MCF 10A (cell line): ENCODE measurements around the gene TDRD6. TPM values are rescaled to one million over a fixed set of nuclear protein-coding genes. Genes with fewer than 3 reads are reported as not detected.

ENCODE experiments used
- BruUV-seq: library from RNA; stranded (reverse); fragments of 400-500 nt; replicated peaks from 2 replicates; lab custom pipeline; 2021; lab: Mats Ljungman, UMichigan
- CTCF ChIA-PET: fragments of 300-600 bp; sonication (Branson Sonifier 250); formaldehyde crosslinking; extraction: SDS; loops from one replicate; lab custom pipeline; 2021; ENCODE audit warnings: antibody characterized with exemption, inconsistent platforms; lab: Yijun Ruan, JAX
- POLR2A ChIA-PET: fragments of 300-600, 350-650 bp; sonication (Branson Sonifier 250); formaldehyde crosslinking; extraction: SDS; loops from one replicate; lab custom pipeline; 2020; ENCODE audit warnings: antibody characterized with exemption, inconsistent platforms; lab: Yijun Ruan, JAX
- DNase-seq: peaks from one replicate; pipeline ENCODE4 v3.0.0-alpha.2; 2018; ENCODE audit not compliant: unreplicated experiment
- H3K27ac Mint-ChIP-seq: one replicate; pipeline ENCODE4 v1.8.0; 2022; ENCODE audit warnings: mild to moderate bottlenecking, low read depth, mixed read lengths; ENCODE audit not compliant: unreplicated experiment
- H3K27me3 Mint-ChIP-seq: one replicate; pipeline ENCODE4 v1.8.0; 2022; ENCODE audit warnings: mixed read lengths; ENCODE audit not compliant: insufficient read depth, unreplicated experiment
- H3K36me3 Mint-ChIP-seq: one replicate; pipeline ENCODE4 v1.8.0; 2022; ENCODE audit warnings: mild to moderate bottlenecking, moderate library complexity, mixed read lengths; ENCODE audit not compliant: insufficient read depth, unreplicated experiment
- H3K4me1 Mint-ChIP-seq: one replicate; pipeline ENCODE4 v1.8.0; 2022; ENCODE audit warnings: mixed read lengths; ENCODE audit not compliant: insufficient read depth, unreplicated experiment
- H3K4me3 Mint-ChIP-seq: one replicate; pipeline ENCODE4 v1.8.0; 2022; ENCODE audit warnings: mild to moderate bottlenecking, moderate library complexity, mixed read lengths; ENCODE audit not compliant: unreplicated experiment
- H3K9me3 Mint-ChIP-seq: one replicate; pipeline ENCODE4 v1.8.0; 2022; ENCODE audit warnings: mixed read lengths; ENCODE audit not compliant: unreplicated experiment
- intact Hi-C: fragments of 100-400 bp; cut with micrococcal nuclease; formaldehyde crosslinking; loops from 2 replicates; pipeline ENCODE4 v1.14.1; 2022
- total RNA-seq: library from RNA; stranded (reverse); gene quantifications from 2 replicates; pipeline ENCODE4 v1.2.3, GENCODE V29; 2022
- TF ChIP-seq, protein P1 (sequence below): fragments of 200-600 bp; IDR thresholded peaks from one replicate; pipeline ENCODE4 v1.8.0; 2022; ENCODE audit warnings: antibody characterized with exemption, mild to moderate bottlenecking; ENCODE audit not compliant: unreplicated experiment

Gene TDRD6
- total RNA-seq, 1 experiment from 2014 or later: 0.56 TPM

DNA sequence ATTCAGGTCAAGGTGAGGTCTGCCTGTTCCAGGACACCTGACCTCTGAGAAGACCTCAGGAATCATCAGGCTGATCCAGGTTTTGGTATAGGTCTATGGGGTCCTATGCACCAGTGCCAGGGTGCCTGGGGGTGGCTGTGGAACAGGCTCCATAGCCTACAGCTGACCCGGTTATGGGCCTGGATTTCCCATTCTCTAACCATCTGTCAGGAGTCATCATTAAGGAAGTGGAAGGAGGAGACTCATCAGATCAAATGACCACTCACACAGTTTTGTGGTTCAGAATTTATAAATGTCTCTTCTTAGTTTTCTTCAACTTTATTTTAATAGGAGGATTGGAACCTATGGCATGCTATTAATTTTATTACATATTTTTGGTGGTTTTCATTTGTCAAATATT, 32.7 kb downstream of the TDRD6 start:
- Mint-ChIP-seq H3K9me3 (no peaks in the 10 kb centered on the region), H3K27ac (no peak overlapping the region), H3K36me3 (no peaks in the 10 kb centered on the region), H3K4me3 (no peak overlapping the region), H3K4me1 (peaks cover 14% of the 10 kb centered on the region), H3K27me3 (peaks cover 14% of the 10 kb centered on the region)
- POLR2A ChIA-PET: interaction anchor here (0.7 kb wide), 1 partner anchor 345 kb away, joined by 3 read pairs; no protein-coding TSS in a partner anchor
- CTCF ChIA-PET: interaction anchor here (0.7 kb wide), 1 partner anchor 128 kb away, joined by 3 read pairs; no protein-coding TSS in a partner anchor
- TF ChIP-seq, protein P1, sequence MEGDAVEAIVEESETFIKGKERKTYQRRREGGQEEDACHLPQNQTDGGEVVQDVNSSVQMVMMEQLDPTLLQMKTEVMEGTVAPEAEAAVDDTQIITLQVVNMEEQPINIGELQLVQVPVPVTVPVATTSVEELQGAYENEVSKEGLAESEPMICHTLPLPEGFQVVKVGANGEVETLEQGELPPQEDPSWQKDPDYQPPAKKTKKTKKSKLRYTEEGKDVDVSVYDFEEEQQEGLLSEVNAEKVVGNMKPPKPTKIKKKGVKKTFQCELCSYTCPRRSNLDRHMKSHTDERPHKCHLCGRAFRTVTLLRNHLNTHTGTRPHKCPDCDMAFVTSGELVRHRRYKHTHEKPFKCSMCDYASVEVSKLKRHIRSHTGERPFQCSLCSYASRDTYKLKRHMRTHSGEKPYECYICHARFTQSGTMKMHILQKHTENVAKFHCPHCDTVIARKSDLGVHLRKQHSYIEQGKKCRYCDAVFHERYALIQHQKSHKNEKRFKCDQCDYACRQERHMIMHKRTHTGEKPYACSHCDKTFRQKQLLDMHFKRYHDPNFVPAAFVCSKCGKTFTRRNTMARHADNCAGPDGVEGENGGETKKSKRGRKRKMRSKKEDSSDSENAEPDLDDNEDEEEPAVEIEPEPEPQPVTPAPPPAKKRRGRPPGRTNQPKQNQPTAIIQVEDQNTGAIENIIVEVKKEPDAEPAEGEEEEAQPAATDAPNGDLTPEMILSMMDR: no peak
- intact Hi-C loops: no loop called here
- no TSS peak for BruUV-seq
- no peak for DNase-seq

- Mint-ChIP-seq H3K36me3 (no peaks in the 10 kb centered on the region), H3K4me1 (no peaks in the 10 kb centered on the region), H3K27me3 (peaks cover 12% of the 10 kb centered on the region), H3K9me3 (no peaks in the 10 kb centered on the region), H3K4me3 (no peak overlapping the region), H3K27ac (no peak overlapping the region)
- TF ChIP-seq, protein P1: no peak
- ChIA-PET POLR2A (interaction anchor here (0.5 kb wide), 1 partner anchor 22 kb away, joined by 3 read pairs; no protein-coding TSS in a partner anchor), CTCF (interaction anchor here (0.6 to 0.9 kb wide), 3 partner anchors 11 to 181 kb away, joined by 3 to 7 read pairs (median 3); no protein-coding TSS in a partner anchor)
- no TSS peak for BruUV-seq
- no peak for DNase-seq
- intact Hi-C loops: no loop called here
Observed at GRCh38 chr6:46729787-46730326, 42.2 kb downstream of the TDRD6 start.

GRCh38 chr6:46730921-46731461, 43.3 kb downstream of the TDRD6 start:
- H3K36me3 Mint-ChIP-seq: no peaks in the 10 kb centered on the region
- POLR2A ChIA-PET: no interaction called here
- H3K27me3 Mint-ChIP-seq: peaks cover 12% of the 10 kb centered on the region
- no TSS peak for BruUV-seq
- TF ChIP-seq, protein P1: no peak
- H3K4me1 Mint-ChIP-seq: no peaks in the 10 kb centered on the region
- no peak overlapping the region for H3K27ac Mint-ChIP-seq
- no peak overlapping the region for H3K4me3 Mint-ChIP-seq
- no peak for DNase-seq
- intact Hi-C loops: no loop called here
- CTCF ChIA-PET: interaction anchor here (0.8 kb wide), 1 partner anchor 52 kb away, joined by 5 read pairs; no protein-coding TSS in a partner anchor
- H3K9me3 Mint-ChIP-seq: no peaks in the 10 kb centered on the region

- CTCF ChIA-PET: interaction anchor here (0.7 to 1.1 kb wide), 5 partner anchors 13 to 360 kb away, joined by 3 to 4 read pairs (median 4); no protein-coding TSS in a partner anchor
Observed at GRCh38 chr6:46733341-46733801, 45.7 kb downstream of the TDRD6 start.

More at GRCh38 chr6:46733341-46733801, 45.7 kb downstream of the TDRD6 start:
- no TSS peak for BruUV-seq
- H3K27me3 Mint-ChIP-seq: peaks cover 12% of the 10 kb centered on the region
- H3K27ac Mint-ChIP-seq: no peak overlapping the region
- no peak overlapping the region for H3K4me3 Mint-ChIP-seq
- intact Hi-C loops: no loop called here
- H3K4me1 Mint-ChIP-seq: no peaks in the 10 kb centered on the region
- POLR2A ChIA-PET: interaction anchor here (0.7 kb wide), 1 partner anchor 134 kb away, joined by 3 read pairs; no protein-coding TSS in a partner anchor
- DNase-seq: no peak
- H3K36me3 Mint-ChIP-seq: no peaks in the 10 kb centered on the region
- TF ChIP-seq, protein P1: no peak
- H3K9me3 Mint-ChIP-seq: no peaks in the 10 kb centered on the region
